Sigmoid colon (tissue), 7 donors: Measurements from ENCODE around the gene HSPA8. TPM values are rescaled to one million over a fixed set of nuclear protein-coding genes. Genes with fewer than 3 reads are reported as not detected.

ENCODE experiments used
- DNase-seq: peaks from one replicate; pipeline ENCODE4 v3.0.0-alpha.2; 2019
- H3K27ac ChIP-seq, 4 donors: fragments of 200-600 bp; sonication (generic); one replicate each; pipeline ENCODE4 v1.5.1; 2016 to 2019; ENCODE audit warnings: mild to moderate bottlenecking in 1 of 4
- H3K27me3 ChIP-seq, 3 donors: fragments of 200-600 bp; sonication (generic); one replicate each; pipeline ENCODE4 v1.5.1; 2019; ENCODE audit warnings: mild to moderate bottlenecking in 1 of 3
- H3K36me3 ChIP-seq, 4 donors: fragments of 200-600 bp; sonication (generic); one replicate each; pipeline ENCODE4 v1.5.1; 2016 to 2019
- H3K4me1 ChIP-seq, 4 donors: fragments of 200-600 bp; sonication (generic); one replicate each; pipeline ENCODE4 v1.5.1; 2017 to 2019
- H3K4me3 ChIP-seq, 4 donors: fragments of 200-600 bp; sonication (generic); one replicate each; pipeline ENCODE4 v1.5.1; 2017 to 2019; ENCODE audit warnings: mild to moderate bottlenecking in 2 of 4, moderate library complexity in 1 of 4
- H3K9me3 ChIP-seq, 4 donors: fragments of 200-600 bp in 3 of 4; sonication (generic) in 3 of 4; one replicate each; pipeline versions ENCODE4 v1.5.1 to v1.6.1; 2013 to 2019
- CTCF ChIP-seq, 4 experiments: fragments of 450-650 bp in 3 of 4; fragments of 200-600 bp in 1 of 4; IDR thresholded peaks; one replicate each; pipeline ENCODE4 v1.5.1; 2016 to 2019; ENCODE audit warnings: antibody characterized with exemption in 4 of 4, mild to moderate bottlenecking in 3 of 4, moderate library complexity in 2 of 4
- EP300 ChIP-seq, 4 donors: sonication (generic); formaldehyde crosslinking; IDR thresholded peaks; one replicate each; pipeline ENCODE4 v1.6.1; 2017; ENCODE audit warnings: antibody characterized with exemption in 4 of 4
- POLR2A ChIP-seq, 2 donors: fragments of 450-650 bp; IDR thresholded peaks; one replicate each; pipeline ENCODE4 v1.6.1; 2016; ENCODE audit warnings: antibody characterized with exemption in 2 of 2, mild to moderate bottlenecking in 2 of 2, moderate library complexity in 2 of 2
- POLR2AphosphoS5 ChIP-seq, 4 donors: sonication (generic); formaldehyde crosslinking; IDR thresholded peaks; one replicate each; pipeline ENCODE4 v1.6.1; 2017; ENCODE audit warnings: antibody characterized with exemption in 4 of 4
- WGBS, 2 donors: extraction: QIAGEN DNeasy Blood & Tissue Kit; methylation state at CpG; one replicate each; pipeline ENCODE4 v1.1.7; 2013; 5-methylcytosine and 5-hydroxymethylcytosine counted together
- intact Hi-C: fragments of 100-400 bp; cut with DNase I; formaldehyde crosslinking; loops from one replicate; pipeline ENCODE4 v1.15.1; 2023
- polyA plus RNA-seq, 3 donors: library from polyadenylated mRNA; stranded (reverse); fragments of 200-250 nt; gene quantifications; one replicate each; pipeline ENCODE4 v1.2.3, GENCODE V29; 2013
- small RNA-seq, 3 donors: library from RNA; depleted of rRNA; stranded (forward); fragments of <200 nt; gene quantifications; one replicate each; pipeline ENCODE3, GENCODE V24; 2016
- total RNA-seq, 4 donors: library from RNA; depleted of rRNA; stranded (reverse); fragments of >200 nt; gene quantifications; one replicate each; pipeline ENCODE4 v1.1.0, GENCODE V29; 2016
- donor health status: healthy with polysubstance abuse.
- donor health status: Bipolar disorder and iron deficiency.
- donor health status: healthy.

Gene HSPA8
- total and polyA plus RNA-seq, 7 donors, result 300 to 731 (median 576) TPM

- no peaks in the 10 kb centered on the region for H3K9me3 ChIP-seq
- WGBS, 2 donors, result 76 to 81% methylated on average over 4 of the region's 4 CpGs
- no peaks in the 10 kb centered on the region for H3K4me1 ChIP-seq
- no peak overlapping the region for H3K27ac ChIP-seq
- H3K4me3 ChIP-seq, result no peak overlapping the region
- H3K27me3 ChIP-seq, result no peaks in the 10 kb centered on the region
- H3K36me3 ChIP-seq, result no peaks in the 10 kb centered on the region
- intact Hi-C loops, result no loop called here
- DNase-seq, result no peak
- TF ChIP-seq POLR2AphosphoS5 (IDR thresholded peaks at IDR 0.05) (no peak), CTCF (IDR thresholded peaks at IDR 0.05) (no peak)
Observed at GRCh38 chr11:123030517-123030916, 31.4 kb downstream of the HSPA8 start.

- 30 to 53% methylated on average over 2 of the region's 2 CpGs for WGBS, 2 donors
- peaks cover 0 to 3% (median 0%) of the 10 kb centered on the region in 4 donors for H3K4me1 ChIP-seq
- no peak overlapping the region for H3K27ac ChIP-seq
- H3K4me3 ChIP-seq, result no peak overlapping the region
- no peaks in the 10 kb centered on the region for H3K36me3 ChIP-seq
- no peaks in the 10 kb centered on the region for H3K9me3 ChIP-seq
- H3K27me3 ChIP-seq, result peaks cover 0 to 9% (median 0%) of the 10 kb centered on the region in 3 donors
- DNase-seq, result no peak
- intact Hi-C loops, result no loop called here
- TF ChIP-seq POLR2A (IDR thresholded peaks at IDR 0.05), result no peak
- TF ChIP-seq EP300 (IDR thresholded peaks at IDR 0.05), result no peak
- peak in 1 of 4 experiments; percentile 38 for TF ChIP-seq CTCF (IDR thresholded peaks at IDR 0.05)
- no peak for TF ChIP-seq POLR2AphosphoS5 (IDR thresholded peaks at IDR 0.05)
Observed at GRCh38 chr11:123020968-123021367, 41.0 kb downstream of the HSPA8 start.

GRCh38 chr11:123018702-123019101 lies 43.2 kb downstream of the HSPA8 start:
- Histone ChIP-seq H3K27ac (no peak overlapping the region), H3K4me1 (peaks cover 0 to 3% (median 0%) of the 10 kb centered on the region in 4 donors), H3K4me3 (no peak overlapping the region), H3K27me3 (peaks cover 0 to 6% (median 0%) of the 10 kb centered on the region in 3 donors), H3K9me3 (no peaks in the 10 kb centered on the region), H3K36me3 (no peaks in the 10 kb centered on the region)
- intact Hi-C loops, result no loop called here
- DNase-seq, result no peak
- no peak for TF ChIP-seq POLR2A (IDR thresholded peaks at IDR 0.05)
- 87 to 88% methylated on average over 9 of the region's 9 CpGs for WGBS, 2 donors

GRCh38 chr11:123011510-123011909 lies 50.4 kb downstream of the HSPA8 start:
- Histone ChIP-seq H3K4me3 (no peak overlapping the region), H3K27ac (no peak overlapping the region), H3K27me3 (no peaks in the 10 kb centered on the region), H3K4me1 (no peaks in the 10 kb centered on the region), H3K36me3 (no peaks in the 10 kb centered on the region), H3K9me3 (no peaks in the 10 kb centered on the region)
- no peak for TF ChIP-seq EP300 (IDR thresholded peaks at IDR 0.05)
- TF ChIP-seq CTCF (IDR thresholded peaks at IDR 0.05), result no peak
- no peak for TF ChIP-seq POLR2A (IDR thresholded peaks at IDR 0.05)
- no peak for TF ChIP-seq POLR2AphosphoS5 (IDR thresholded peaks at IDR 0.05)
- DNase-seq, result no peak
- WGBS, 2 donors, result 44 to 65% methylated on average over 4 of the region's 4 CpGs
- intact Hi-C loops, result no loop called here

Small RNA genes within 50 kb of the gene (small RNA-seq; reads per million reads assigned to genes)
- 0 reads per million in 3 donors for gene RPL31P47
- gene SNORD14C, result 0 reads per million in 3 donors
- 0 reads per million in 3 donors for gene SNORD14D
- 79.3 to 134 (median 121) reads per million in 3 donors for gene SNORD14E

Other genes with a start within 250 kb of the HSPA8 start
- under 1 TPM in 1 of 4 donors, not detected in 3; 0.41 TPM for gene CRTAM, start 223.6 kb downstream of the HSPA8 start, total RNA-seq
- gene CRTAM, start 223.6 kb downstream of the HSPA8 start, polyA plus RNA-seq, result 1 to 10 TPM in 1 of 3 donors, not detected in 2; 1.5 TPM
- gene JHY, start 179.4 kb downstream of the HSPA8 start, total RNA-seq, result 1 to 10 TPM; 5.8 to 8.9 (median 6.3) TPM
- 1 to 10 TPM in 2 of 3 donors, under 1 TPM in 1; 0.46 to 1.5 (median 1.2) TPM for gene JHY, start 179.4 kb downstream of the HSPA8 start, polyA plus RNA-seq
- not detected for gene BSX, start 80.3 kb downstream of the HSPA8 start, total RNA-seq
- gene BSX, start 80.3 kb downstream of the HSPA8 start, polyA plus RNA-seq, result not detected
- 100 to 1,000 TPM; 104 to 180 (median 164) TPM for gene CLMP, start 133.1 kb upstream of the HSPA8 start, total RNA-seq
- 10 to 100 TPM in 1 of 3 donors, 1 to 10 TPM in 2; 1.4 to 12.1 (median 9.0) TPM for gene CLMP, start 133.1 kb upstream of the HSPA8 start, polyA plus RNA-seq